Ascending aorta (tissue), 2 donors: Measurements from ENCODE around the gene ZNF536. TPM values are rescaled to one million over a fixed set of nuclear protein-coding genes. Genes with fewer than 3 reads are reported as not detected.

ENCODE experiments used
- DNase-seq, 2 donors: peaks; one replicate each; pipeline ENCODE4 v3.0.0-alpha.2; 2019; ENCODE audit warnings: low spot score in 2 of 2
- H3K27ac ChIP-seq, 2 donors: fragments of 200-600 bp; sonication (generic); one replicate each; pipeline ENCODE4 v1.5.1; 2016 to 2017; ENCODE audit warnings: mild to moderate bottlenecking in 1 of 2
- H3K27me3 ChIP-seq: fragments of 200-600 bp; sonication (generic); one replicate; pipeline ENCODE4 v1.5.1; 2017
- H3K36me3 ChIP-seq, 2 donors: fragments of 200-600 bp; sonication (generic); one replicate each; pipeline ENCODE4 v1.5.1; 2016
- H3K4me1 ChIP-seq, 2 donors: fragments of 200-600 bp; sonication (generic); one replicate each; pipeline ENCODE4 v1.5.1; 2016 to 2017; ENCODE audit warnings: mild to moderate bottlenecking in 1 of 2
- H3K4me3 ChIP-seq, 2 donors: fragments of 200-600 bp; sonication (generic); one replicate each; pipeline ENCODE4 v1.5.1; 2016 to 2017; ENCODE audit warnings: mild to moderate bottlenecking in 1 of 2
- H3K9me3 ChIP-seq, 2 donors: fragments of 200-600 bp; sonication (generic); one replicate each; pipeline ENCODE4 v1.5.1; 2016
- intact Hi-C: fragments of 100-400 bp; cut with DNase I; formaldehyde crosslinking; loops from one replicate; pipeline ENCODE4 v1.15.1; 2023
- total RNA-seq: library from RNA; depleted of rRNA; stranded (reverse); fragments of >200 nt; gene quantifications from one replicate; pipeline ENCODE4 v1.1.0, GENCODE V29; 2016
- TF ChIP-seq, protein P1 (sequence below), 3 experiments: fragments of 200-600 bp in 2 of 3; fragments of 450-650 bp in 1 of 3; sonication (generic) in 2 of 3; IDR thresholded peaks; one replicate each; pipeline ENCODE4 v1.5.1; 2016 to 2019; ENCODE audit warnings: antibody characterized with exemption in 3 of 3, mild to moderate bottlenecking in 1 of 3, moderate library complexity in 1 of 3

ZNF536 gene
- total RNA-seq, 1 donor from 2014 or later, result not detected

DNA sequence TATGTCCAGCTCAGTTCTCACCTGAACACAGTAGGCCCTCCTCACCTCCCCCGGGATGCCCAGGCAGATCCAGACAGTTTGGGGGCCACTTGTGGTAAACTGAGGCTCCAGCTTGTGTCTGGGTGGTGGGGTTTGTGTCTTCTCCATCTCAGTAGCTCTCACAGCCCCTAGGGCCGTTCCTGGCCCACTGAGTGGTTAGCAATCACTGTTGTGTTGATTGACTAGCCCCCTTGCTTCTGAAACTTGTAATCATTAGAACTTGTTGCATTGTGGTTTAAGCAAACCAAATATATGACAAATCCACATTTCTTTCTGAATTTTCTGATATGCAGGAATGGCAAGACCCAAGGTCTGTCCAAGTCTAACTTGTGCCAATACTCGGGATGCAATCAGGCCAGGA, 13.9 kb upstream of the ZNF536 start:
- TF ChIP-seq, protein P1, sequence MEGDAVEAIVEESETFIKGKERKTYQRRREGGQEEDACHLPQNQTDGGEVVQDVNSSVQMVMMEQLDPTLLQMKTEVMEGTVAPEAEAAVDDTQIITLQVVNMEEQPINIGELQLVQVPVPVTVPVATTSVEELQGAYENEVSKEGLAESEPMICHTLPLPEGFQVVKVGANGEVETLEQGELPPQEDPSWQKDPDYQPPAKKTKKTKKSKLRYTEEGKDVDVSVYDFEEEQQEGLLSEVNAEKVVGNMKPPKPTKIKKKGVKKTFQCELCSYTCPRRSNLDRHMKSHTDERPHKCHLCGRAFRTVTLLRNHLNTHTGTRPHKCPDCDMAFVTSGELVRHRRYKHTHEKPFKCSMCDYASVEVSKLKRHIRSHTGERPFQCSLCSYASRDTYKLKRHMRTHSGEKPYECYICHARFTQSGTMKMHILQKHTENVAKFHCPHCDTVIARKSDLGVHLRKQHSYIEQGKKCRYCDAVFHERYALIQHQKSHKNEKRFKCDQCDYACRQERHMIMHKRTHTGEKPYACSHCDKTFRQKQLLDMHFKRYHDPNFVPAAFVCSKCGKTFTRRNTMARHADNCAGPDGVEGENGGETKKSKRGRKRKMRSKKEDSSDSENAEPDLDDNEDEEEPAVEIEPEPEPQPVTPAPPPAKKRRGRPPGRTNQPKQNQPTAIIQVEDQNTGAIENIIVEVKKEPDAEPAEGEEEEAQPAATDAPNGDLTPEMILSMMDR (IDR thresholded peaks at IDR 0.05), result no peak
- Histone ChIP-seq H3K27ac (no peak overlapping the region), H3K36me3 (no peaks in the 10 kb centered on the region), H3K4me1 (no peaks in the 10 kb centered on the region), H3K9me3 (no peaks in the 10 kb centered on the region), H3K27me3 (no peaks in the 10 kb centered on the region), H3K4me3 (no peak overlapping the region)
- DNase-seq, result peak in 1 of 2 donors; percentile 37
- intact Hi-C loops, result no loop called here

DNA sequence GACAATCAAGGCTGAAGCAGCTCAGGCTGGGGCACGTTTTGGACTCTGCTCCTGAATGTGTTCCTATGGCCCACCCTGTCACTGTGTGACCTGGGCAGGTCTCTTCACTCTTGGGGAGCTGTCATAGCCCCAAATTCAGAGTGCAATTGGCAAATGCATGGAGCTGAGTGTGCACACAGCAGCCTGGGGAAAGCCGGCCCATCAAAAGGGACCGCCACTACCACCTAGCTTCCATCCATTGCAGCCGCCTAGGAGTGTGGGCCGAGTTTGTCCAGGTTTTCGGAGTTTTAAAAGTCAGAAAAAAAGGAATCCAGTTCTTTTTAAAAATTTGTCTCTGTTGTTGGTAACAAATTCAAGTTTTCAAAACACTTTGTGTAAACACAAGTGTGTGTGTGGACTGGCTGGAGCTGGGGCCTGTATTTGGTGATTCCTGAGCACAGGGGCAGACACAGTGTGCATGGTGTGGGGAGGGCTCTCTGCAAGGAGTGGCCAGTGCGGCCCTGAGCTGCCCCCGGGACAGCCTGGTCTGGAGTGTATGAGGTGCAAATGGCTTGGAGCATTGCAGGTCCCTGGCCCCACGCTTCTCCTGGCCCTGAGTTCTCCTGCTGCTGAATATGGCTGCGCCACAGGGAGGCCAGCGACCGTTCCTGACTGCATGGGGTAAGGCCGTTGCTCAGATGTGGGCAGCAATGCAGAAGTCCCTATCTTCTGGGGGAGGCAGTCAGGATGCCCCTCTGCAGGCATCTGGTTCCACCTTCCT, 13.2 kb upstream of the ZNF536 start:
- Histone ChIP-seq H3K36me3 (no peaks in the 10 kb centered on the region), H3K9me3 (no peaks in the 10 kb centered on the region), H3K27ac (no peak overlapping the region), H3K4me1 (no peaks in the 10 kb centered on the region), H3K27me3 (no peaks in the 10 kb centered on the region), H3K4me3 (no peak overlapping the region)
- DNase-seq, result peak in 1 of 2 donors; percentile 51
- TF ChIP-seq, protein P1 (IDR thresholded peaks at IDR 0.05), result no peak
- intact Hi-C loops, result no loop called here

DNA sequence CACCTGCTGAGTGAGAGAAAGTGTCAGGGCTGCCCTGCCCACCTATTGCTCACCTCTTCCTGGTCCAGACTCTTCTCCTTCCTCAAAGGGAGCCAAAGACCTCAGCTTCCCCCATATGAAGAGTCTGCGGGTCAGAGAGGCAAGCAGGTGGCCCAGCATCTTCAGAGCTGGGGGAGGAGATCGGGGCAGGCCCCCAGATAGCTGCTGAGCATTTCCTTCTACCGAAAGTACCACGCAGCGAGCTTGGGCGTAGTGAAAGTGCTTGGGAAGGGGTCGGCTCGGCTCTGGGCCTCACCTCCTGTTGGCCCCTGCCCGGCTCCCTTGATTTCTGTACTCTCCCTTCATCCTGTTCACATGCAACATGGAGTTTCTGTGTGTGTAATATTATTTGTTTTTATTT, 12.2 kb upstream of the ZNF536 start:
- Histone ChIP-seq H3K36me3 (no peaks in the 10 kb centered on the region), H3K9me3 (no peaks in the 10 kb centered on the region), H3K4me3 (no peak overlapping the region), H3K27ac (no peak overlapping the region), H3K27me3 (no peaks in the 10 kb centered on the region), H3K4me1 (no peaks in the 10 kb centered on the region)
- intact Hi-C loops, result no loop called here
- peak in 1 of 2 donors; percentile 24 for DNase-seq
- TF ChIP-seq, protein P1 (IDR thresholded peaks at IDR 0.05), result no peak

DNA sequence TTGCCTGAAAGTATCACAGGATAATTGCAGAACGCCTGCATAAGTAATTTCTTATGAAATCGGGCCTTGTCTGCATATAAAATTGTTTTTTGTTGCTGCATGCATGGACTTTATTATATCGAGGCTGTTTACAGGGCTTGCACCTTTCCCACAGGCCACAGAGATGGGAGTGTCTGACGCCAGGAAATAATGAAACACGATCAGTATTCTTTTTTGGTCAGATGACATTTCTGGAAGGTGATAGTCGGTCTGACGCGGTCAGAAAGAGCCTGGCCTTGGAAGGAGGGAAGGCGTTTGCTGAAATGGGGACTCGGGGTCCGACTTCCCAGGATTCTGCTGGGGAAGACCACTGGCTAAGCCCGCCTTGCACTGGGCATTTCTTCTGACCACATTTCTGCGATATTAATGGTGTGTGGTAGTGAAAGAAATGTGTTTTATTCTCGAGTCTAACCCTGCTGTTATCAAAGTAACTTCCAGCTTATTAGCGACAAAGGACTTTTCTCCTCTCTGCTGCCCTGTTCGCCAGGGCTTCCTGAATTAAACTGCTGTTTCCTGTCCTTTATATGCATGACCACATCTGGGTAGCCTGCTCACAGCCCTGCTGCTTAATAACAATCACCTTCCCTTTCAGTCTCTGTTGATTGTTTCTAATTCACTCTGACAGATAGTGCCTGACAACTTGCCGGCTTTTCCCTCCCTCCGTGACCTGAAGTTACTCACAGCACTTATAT, 11.6 kb upstream of the ZNF536 start:
- no peaks in the 10 kb centered on the region for H3K27me3 ChIP-seq
- no peak overlapping the region for H3K4me3 ChIP-seq
- no peak for DNase-seq
- H3K36me3 ChIP-seq, result no peaks in the 10 kb centered on the region
- H3K4me1 ChIP-seq, result no peaks in the 10 kb centered on the region
- no peak overlapping the region for H3K27ac ChIP-seq
- TF ChIP-seq, protein P1 (IDR thresholded peaks at IDR 0.05), result no peak
- no peaks in the 10 kb centered on the region for H3K9me3 ChIP-seq
- intact Hi-C loops, result no loop called here

DNA sequence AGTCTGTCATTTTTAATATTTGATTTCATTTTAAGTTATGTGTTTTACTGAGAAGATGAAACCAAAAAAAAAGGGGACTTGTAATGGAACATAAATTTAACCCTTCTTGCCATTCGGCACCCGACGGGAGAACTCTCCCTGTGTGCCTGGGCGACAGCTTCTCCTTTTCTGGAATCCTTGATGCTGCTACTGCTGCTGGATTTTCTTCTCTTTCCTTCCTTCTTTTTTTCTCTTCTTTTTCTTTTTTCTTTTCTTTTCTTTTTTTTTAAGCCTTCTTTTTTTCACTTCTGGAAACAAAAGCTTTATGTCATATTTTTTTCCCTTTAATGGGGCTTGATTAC, 11.1 kb upstream of the ZNF536 start:
- Histone ChIP-seq H3K4me3 (no peak overlapping the region), H3K9me3 (no peaks in the 10 kb centered on the region), H3K4me1 (no peaks in the 10 kb centered on the region), H3K27me3 (no peaks in the 10 kb centered on the region), H3K27ac (no peak overlapping the region), H3K36me3 (no peaks in the 10 kb centered on the region)
- DNase-seq, result no peak
- intact Hi-C loops, result no loop called here
- TF ChIP-seq, protein P1 (IDR thresholded peaks at IDR 0.05), result no peak
